DOHH2 (cell line): ENCODE data around the gene HLA-C.

Source experiments
- H3F3A ChIP-seq: fragments of 200-600 bp; sonication (generic), shearing (Covaris generic); 2 replicates; pipeline ENCODE4 v1.6.0; 2016; ENCODE audit warnings: antibody characterized with exemption, mild to moderate bottlenecking; ENCODE audit not compliant: control insufficient read depth, insufficient read depth
- H3K27ac ChIP-seq: fragments of 200-600 bp; sonication (generic); 2 replicates; pipeline ENCODE4 v1.5.1; 2014; ENCODE audit warnings: low read depth, mild to moderate bottlenecking, low read length, moderate library complexity
- H3K27me3 ChIP-seq: fragments of 200-600 bp; sonication (generic); 2 replicates; pipeline ENCODE4 v1.6.1; 2014; ENCODE audit warnings: mild to moderate bottlenecking, low read length, mixed read lengths; ENCODE audit not compliant: control insufficient read depth
- H3K36me3 ChIP-seq: fragments of 200-600 bp; sonication (generic); 2 replicates; pipeline ENCODE4 v1.6.1; 2014; ENCODE audit warnings: mild to moderate bottlenecking, low read length, moderate library complexity, mixed read lengths; ENCODE audit not compliant: control insufficient read depth
- H3K4me1 ChIP-seq: fragments of 200-600 bp; sonication (generic); 2 replicates; pipeline ENCODE4 v1.6.1; 2014; ENCODE audit warnings: mild to moderate bottlenecking, low read length, mixed read lengths; ENCODE audit not compliant: control insufficient read depth
- H3K4me2 ChIP-seq: fragments of 200-600 bp; sonication (generic); 2 replicates; pipeline ENCODE4 v1.6.0; 2014; ENCODE audit warnings: mild to moderate bottlenecking, low read length, moderate library complexity
- H3K4me3 ChIP-seq: fragments of 200-600 bp; sonication (generic); 2 replicates; pipeline ENCODE4 v1.5.1; 2014; ENCODE audit warnings: mild to moderate bottlenecking, low read length, mixed read lengths
- H3K79me2 ChIP-seq: fragments of 200-600 bp; sonication (generic); 2 replicates; pipeline ENCODE4 v1.6.1; 2014; ENCODE audit warnings: mild to moderate bottlenecking, low read length, mixed read lengths; ENCODE audit not compliant: control insufficient read depth
- H3K9me2 ChIP-seq: fragments of 200-600 bp; sonication (generic); replicated peaks from 2 replicates; pipeline ENCODE4 v1.6.1; 2014; ENCODE audit warnings: mild to moderate bottlenecking, low read length, mixed read lengths; ENCODE audit not compliant: control insufficient read depth
- H3K9me3 ChIP-seq: fragments of 200-600 bp; sonication (generic); 2 replicates; pipeline ENCODE4 v1.6.1; 2014; ENCODE audit warnings: antibody characterized with exemption, low read length, mixed read lengths; ENCODE audit not compliant: control insufficient read depth, insufficient read depth
- H4K20me1 ChIP-seq: fragments of 200-600 bp; sonication (generic); 2 replicates; pipeline ENCODE4 v1.6.0; 2014; ENCODE audit warnings: low read depth, mild to moderate bottlenecking, antibody characterized with exemption, low read length, moderate library complexity; ENCODE audit not compliant: control insufficient read depth, insufficient read depth
- CTCF ChIP-seq: fragments of 200-600 bp; sonication (generic); IDR thresholded peaks from one replicate; pipeline ENCODE4 v1.5.1; 2014; ENCODE audit warnings: antibody characterized with exemption, mild to moderate bottlenecking, low read depth, low read length; ENCODE audit not compliant: poor library complexity, severe bottlenecking
- EZH2phosphoT487 ChIP-seq: fragments of 200-600 bp; sonication (generic); IDR thresholded peaks from 2 replicates; pipeline ENCODE4 v1.6.1; 2017; ENCODE audit warnings: borderline replicate concordance, mild to moderate bottlenecking, antibody characterized with exemption, low read length, moderate library complexity, mixed read lengths

HLA-C gene

DNA sequence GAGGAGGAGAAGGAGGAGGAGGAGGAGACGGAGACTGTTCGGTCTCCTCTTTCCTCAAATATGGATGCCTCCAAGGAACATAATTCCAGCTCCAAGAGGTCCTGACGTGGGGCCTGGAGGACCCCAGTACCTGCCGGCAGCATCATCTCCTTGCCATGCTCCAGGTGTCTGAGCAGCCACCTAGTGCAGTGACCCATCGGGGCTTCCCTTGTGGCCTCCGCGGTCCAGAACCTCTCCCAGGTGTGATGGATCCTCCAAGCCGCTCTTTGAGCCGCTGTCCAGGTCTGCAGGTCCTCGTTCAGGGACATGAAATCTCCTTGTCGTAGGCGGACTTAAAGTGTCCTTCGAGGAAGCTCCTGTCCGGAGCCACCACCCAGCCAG is 35.8 kb upstream of the HLA-C start:
- Histone ChIP-seq H3K9me2 (no peaks in the 10 kb centered on the region), H3K9me3 (no peaks in the 10 kb centered on the region), H3F3A (no peaks in the 10 kb centered on the region), H3K36me3 (no peaks in the 10 kb centered on the region), H4K20me1 (no peaks in the 10 kb centered on the region), H3K4me3 (no peak overlapping the region), H3K4me2 (no peak overlapping the region), H3K4me1 (no peaks in the 10 kb centered on the region), H3K27me3 (peaks cover 11% of the 10 kb centered on the region; the same call in 1 of the 2 replicates), H3K27ac (no peak overlapping the region), H3K79me2 (no peaks in the 10 kb centered on the region)
- no peak for TF ChIP-seq EZH2phosphoT487
- no peak for TF ChIP-seq CTCF

GRCh38 chr6:31305703-31306219 is 33.9 kb upstream of the HLA-C start:
- TF ChIP-seq EZH2phosphoT487: no peak
- TF ChIP-seq CTCF: no peak
- Histone ChIP-seq H3K9me3 (no peaks in the 10 kb centered on the region), H3K9me2 (no peaks in the 10 kb centered on the region), H3F3A (no peaks in the 10 kb centered on the region), H4K20me1 (no peaks in the 10 kb centered on the region), H3K27ac (no peak overlapping the region), H3K79me2 (no peaks in the 10 kb centered on the region), H3K27me3 (peaks cover 14% of the 10 kb centered on the region; the same call in 1 of the 2 replicates), H3K36me3 (no peaks in the 10 kb centered on the region), H3K4me1 (no peaks in the 10 kb centered on the region), H3K4me2 (no peak overlapping the region), H3K4me3 (no peak overlapping the region)

DNA sequence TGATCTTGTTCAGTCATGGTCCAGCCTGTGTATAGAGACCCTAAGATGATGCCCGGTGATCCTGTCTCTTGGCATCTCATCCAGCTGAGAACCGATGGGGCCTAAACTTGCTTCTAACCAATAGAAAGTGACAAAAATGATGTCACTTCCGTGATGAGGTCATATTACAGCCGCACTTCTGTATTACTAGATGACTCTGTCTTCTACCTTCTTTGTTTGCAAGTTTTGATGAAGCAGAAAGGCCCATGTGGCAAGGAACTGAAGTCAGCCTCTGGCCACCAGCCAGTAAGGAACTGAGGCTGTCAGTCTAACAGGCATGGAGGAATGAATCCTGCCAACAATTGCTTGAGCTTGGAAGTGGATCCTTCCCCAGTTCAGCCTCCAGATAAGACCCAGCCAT is 32.8 kb upstream of the HLA-C start:
- Histone ChIP-seq H3K4me1 (no peaks in the 10 kb centered on the region), H3K4me2 (no peak overlapping the region), H3K9me2 (no peaks in the 10 kb centered on the region)

More for the DNA sequence above, 32.8 kb upstream of the HLA-C start:
- Histone ChIP-seq H3K36me3 (no peaks in the 10 kb centered on the region), H3K4me3 (no peak overlapping the region), H4K20me1 (no peaks in the 10 kb centered on the region), H3K27ac (no peak overlapping the region), H3K79me2 (no peaks in the 10 kb centered on the region), H3F3A (no peaks in the 10 kb centered on the region), H3K9me3 (no peaks in the 10 kb centered on the region), H3K27me3 (peaks cover 23% of the 10 kb centered on the region)
- TF ChIP-seq CTCF: no peak
